Ectodermal cell (in vitro differentiated cells): ENCODE data around the gene CDH6.
"Not testable (repeated sequence)": the region's sequence is repeated elsewhere in the genome, so short reads cannot be mapped to it uniquely, and the experiment has no call there.

Experiments used
- H3K27ac ChIP-seq: 2 replicates; pipeline ENCODE4 v1.7.0; 2013; ENCODE audit warnings: mild to moderate bottlenecking, low read depth, low read length; ENCODE audit not compliant: insufficient read depth, poor library complexity, severe bottlenecking
- H3K27me3 ChIP-seq: 2 replicates; pipeline ENCODE4 v1.7.0; 2013; ENCODE audit warnings: mild to moderate bottlenecking, low read length; ENCODE audit not compliant: insufficient read depth, control insufficient read depth, poor library complexity, severe bottlenecking
- H3K36me3 ChIP-seq: one replicate; pipeline ENCODE4 v1.7.0; 2013; ENCODE audit warnings: low read length; ENCODE audit not compliant: control insufficient read depth, insufficient read depth
- H3K4me1 ChIP-seq: one replicate; pipeline ENCODE4 v1.7.0; 2013; ENCODE audit warnings: low read length; ENCODE audit not compliant: control insufficient read depth, insufficient read depth
- H3K4me3 ChIP-seq: 2 replicates; pipeline ENCODE4 v1.7.0; 2013; ENCODE audit warnings: low read depth, low read length, control low read depth; ENCODE audit not compliant: insufficient read depth
- H3K9me3 ChIP-seq: 2 replicates; pipeline ENCODE4 v1.7.0; 2013; ENCODE audit warnings: mild to moderate bottlenecking, low read length, moderate library complexity; ENCODE audit not compliant: control insufficient read depth
- WGBS, 2 experiments: methylation state at CpG; one replicate each; pipeline ENCODE4 v1.1.7; 2013; ENCODE audit warnings: missing lambda C conversion rate in 2 of 2; 5-methylcytosine and 5-hydroxymethylcytosine counted together

The CDH6 gene

DNA sequence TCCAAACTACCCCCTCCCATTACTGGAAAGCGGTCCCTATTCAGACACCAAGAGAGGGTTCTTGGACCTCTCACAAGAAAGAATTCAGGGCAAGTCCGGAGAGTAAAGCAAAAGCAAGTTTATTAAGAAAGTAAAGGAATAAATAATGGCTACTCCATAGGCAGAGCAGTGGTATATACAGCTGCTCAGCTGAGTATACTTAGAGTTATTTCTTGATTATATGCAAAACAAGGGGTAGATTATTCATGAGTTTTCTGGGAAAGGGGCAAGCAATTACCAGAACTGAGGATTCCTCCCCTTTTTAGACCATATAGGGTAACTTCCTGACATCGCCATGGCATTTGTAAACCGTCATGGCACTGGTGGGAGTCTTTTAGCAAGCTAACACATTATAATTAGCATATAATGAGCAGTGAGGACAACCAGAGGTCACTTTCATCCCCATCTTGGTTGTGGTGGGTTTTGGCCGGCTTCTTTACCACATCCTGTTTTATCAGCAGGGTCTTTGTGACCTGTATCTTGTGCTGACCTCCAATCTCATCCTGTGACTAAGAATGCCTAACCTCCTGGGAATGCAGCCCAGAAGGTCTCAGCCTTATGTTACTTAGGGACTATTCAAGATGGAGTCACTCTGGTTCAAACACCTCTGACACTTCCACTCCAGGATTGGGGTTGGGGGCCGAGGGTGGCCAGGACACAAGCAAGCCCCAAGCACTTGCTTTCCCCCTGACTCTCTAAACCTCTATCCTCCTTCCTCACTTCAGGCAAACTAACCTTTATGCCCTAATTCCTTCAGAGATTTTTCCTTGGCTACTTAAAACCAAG lies 168.4 kb downstream of the CDH6 start:
- not testable (repeated sequence) for H3K9me3 ChIP-seq, H3K36me3 ChIP-seq, H3K27me3 ChIP-seq, H3K27ac ChIP-seq, H3K4me3 ChIP-seq, H3K4me1 ChIP-seq
- WGBS, 2 experiments = 93 to 95% methylated on average over 6 of the region's 6 CpGs

DNA sequence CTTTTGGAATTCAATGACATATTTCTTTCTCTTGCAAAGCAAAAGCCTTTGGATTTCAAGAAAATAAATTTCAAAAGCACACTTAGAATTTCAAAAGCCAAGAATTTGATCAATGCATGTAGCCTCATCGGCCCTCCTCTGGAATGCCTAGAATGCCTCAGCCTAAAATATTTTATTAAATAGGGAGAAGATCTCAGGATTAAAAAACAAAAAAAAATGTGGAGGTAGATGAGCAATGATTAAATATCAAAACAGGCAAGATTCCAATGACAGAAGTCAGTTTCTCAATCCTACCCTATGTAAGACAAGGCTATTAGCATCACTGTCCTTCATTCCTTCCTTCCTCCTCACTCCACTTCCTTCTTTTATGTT lies 169.0 kb downstream of the CDH6 start:
- no peaks in the 10 kb centered on the region for H3K9me3 ChIP-seq
- no peaks in the 10 kb centered on the region for H3K4me1 ChIP-seq
- no peak overlapping the region for H3K4me3 ChIP-seq
- WGBS, 2 experiments = 89% methylated on average over 1 of the region's 1 CpG; no CpG with 5 or more reads in 1 of the 2 experiments
- no peaks in the 10 kb centered on the region for H3K27me3 ChIP-seq
- H3K36me3 ChIP-seq = no peaks in the 10 kb centered on the region
- no peak overlapping the region for H3K27ac ChIP-seq

DNA sequence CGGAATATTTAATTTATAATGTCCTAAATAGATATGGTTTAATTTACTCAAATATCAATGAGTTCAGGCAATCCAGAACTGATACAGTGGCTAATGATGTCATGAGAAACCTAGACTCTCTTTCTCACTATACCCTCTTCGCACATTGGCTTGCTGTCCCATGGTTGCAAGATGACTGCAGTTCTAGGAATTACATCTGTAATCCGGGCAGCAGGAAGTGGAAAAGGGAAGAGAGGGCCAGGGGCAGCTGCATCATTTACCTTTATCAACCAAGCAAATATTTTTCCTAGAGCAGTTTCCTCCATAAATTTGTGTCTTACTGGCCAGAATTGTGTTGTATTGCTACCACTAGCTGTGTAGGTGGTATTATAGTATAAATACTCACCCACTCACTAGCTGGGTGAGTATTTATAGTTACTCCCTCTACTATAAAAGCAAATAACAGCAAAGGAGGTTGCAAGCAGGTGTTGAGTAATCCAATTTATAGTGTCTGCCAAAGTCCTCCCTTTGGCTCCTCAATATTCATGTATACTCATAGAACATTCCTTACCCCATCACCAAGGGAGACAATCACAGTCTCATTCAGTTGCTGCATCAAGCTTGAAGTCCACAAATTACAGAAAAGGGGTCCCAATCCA lies 169.6 kb downstream of the CDH6 start:
- no peak overlapping the region for H3K4me3 ChIP-seq
- H3K9me3 ChIP-seq = no peaks in the 10 kb centered on the region
- no peaks in the 10 kb centered on the region for H3K27me3 ChIP-seq
- no peak overlapping the region for H3K27ac ChIP-seq
- no peaks in the 10 kb centered on the region for H3K4me1 ChIP-seq
- 88 to 93% methylated on average over 2 of the region's 3 CpGs for WGBS, 2 experiments
- H3K36me3 ChIP-seq = no peaks in the 10 kb centered on the region

DNA sequence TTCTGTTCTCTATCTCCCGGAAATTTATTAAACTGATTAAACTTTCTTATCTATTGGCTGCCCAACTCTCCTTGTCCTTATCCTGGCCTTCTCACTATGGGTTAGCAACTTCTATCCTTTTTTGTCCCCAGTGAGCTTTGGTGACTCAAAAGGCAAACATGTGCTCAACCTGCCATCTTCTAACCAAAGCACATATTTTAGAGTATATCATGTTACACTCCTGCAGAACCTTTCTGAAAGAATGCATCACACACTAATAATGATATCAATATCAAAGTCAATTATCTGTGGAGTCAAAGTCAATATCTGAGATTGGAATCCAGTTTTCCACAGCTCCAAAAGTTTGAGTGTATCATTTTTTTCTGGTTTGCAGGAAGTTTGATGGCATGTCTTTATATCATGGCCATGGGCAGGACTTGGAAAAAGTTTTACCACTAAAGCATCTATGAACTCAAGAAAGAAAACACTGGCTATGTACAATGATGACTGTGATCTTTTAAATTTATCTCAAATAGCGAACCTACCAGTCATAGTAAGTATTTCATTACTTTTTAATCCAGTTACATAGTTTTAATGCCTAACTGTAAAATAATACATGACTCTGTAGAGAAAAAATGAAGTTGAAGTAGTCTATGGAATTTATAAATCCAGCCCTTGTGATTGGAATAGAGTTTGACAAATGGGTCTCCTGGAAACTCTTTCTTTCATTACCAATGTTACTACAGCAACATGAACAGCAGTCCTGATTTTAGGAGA lies 171.6 kb downstream of the CDH6 start:
- WGBS, 2 experiments = 91 to 97% methylated on average over 1 to 2 of the region's 2 CpGs
- Histone ChIP-seq H3K9me3 (no peaks in the 10 kb centered on the region), H3K4me3 (no peak overlapping the region), H3K27me3 (no peaks in the 10 kb centered on the region), H3K27ac (no peak overlapping the region), H3K36me3 (no peaks in the 10 kb centered on the region), H3K4me1 (no peaks in the 10 kb centered on the region)

DNA sequence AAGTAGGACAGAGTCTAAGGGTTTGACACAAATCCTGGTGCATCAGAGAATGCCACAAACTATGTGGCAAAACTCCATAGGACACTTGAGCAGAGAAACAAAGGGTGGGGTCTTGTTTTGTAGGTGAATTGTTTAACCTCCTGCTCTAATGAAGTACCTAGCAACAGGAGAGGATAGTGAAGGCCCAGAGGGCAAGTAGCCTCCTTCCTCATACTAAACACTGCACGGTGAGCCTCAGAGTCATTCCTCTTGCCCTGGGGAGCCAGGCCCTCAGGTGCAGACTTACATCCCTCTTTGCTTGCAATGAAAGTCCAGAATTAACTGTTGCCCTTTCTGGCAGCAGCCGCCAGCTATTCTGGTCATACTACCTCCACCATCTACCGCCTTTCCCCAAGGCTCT lies 172.3 kb downstream of the CDH6 start:
- Histone ChIP-seq H3K9me3 (no peaks in the 10 kb centered on the region), H3K4me1 (no peaks in the 10 kb centered on the region)
- WGBS, 2 experiments = 91 to 95% methylated on average over 3 of the region's 3 CpGs

DNA sequence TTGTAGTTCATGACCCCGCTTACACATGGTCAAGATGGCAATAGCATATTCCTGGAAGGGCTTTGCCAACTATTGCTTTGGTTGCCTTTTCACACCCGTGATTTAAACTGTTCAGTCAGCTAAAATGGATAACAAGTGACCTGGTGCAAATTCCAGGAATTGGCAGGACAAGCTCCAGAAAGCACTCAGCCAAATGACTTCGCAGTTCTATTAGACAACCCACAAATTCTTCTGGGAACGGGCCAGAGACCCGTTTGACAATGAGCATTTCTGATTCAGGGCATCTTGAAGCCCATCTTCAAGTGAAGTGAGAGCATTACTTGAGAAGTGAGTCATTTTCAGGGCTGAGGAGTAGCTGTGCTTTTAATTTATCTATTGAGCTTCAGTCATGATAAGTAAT lies 173.5 kb downstream of the CDH6 start:
- H3K4me1 ChIP-seq = no peaks in the 10 kb centered on the region
- H3K27me3 ChIP-seq = no peaks in the 10 kb centered on the region
- no peak overlapping the region for H3K4me3 ChIP-seq
- no peaks in the 10 kb centered on the region for H3K36me3 ChIP-seq
- no peak overlapping the region for H3K27ac ChIP-seq
- H3K9me3 ChIP-seq = no peaks in the 10 kb centered on the region
- 91 to 93% methylated on average over 5 of the region's 5 CpGs for WGBS, 2 experiments

More for the DNA sequence above, 172.3 kb downstream of the CDH6 start:
- Histone ChIP-seq H3K27me3 (no peaks in the 10 kb centered on the region), H3K36me3 (no peaks in the 10 kb centered on the region), H3K27ac (no peak overlapping the region), H3K4me3 (no peak overlapping the region)

DNA sequence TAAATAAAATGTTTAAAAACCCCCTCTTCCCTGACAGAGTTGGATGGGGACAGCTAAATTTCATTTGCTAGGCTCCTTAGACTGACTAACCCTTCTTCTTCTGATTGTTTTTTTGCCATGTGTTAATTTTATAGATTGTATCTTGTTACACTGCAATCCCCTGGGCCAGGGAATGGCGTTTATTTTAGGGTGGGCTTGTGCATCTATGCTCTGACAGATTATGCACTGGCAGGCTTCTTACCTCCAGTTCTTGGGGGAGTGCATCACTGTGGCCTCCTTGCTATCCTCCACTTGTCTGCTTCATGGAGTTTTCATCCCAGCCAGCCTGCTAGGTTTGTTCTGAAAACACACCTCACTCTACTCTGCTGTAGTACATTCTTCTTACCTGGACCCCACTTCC lies 178.6 kb downstream of the CDH6 start:
- no peak overlapping the region for H3K27ac ChIP-seq
- H3K4me3 ChIP-seq = no peak overlapping the region
- WGBS, 2 experiments = 86 to 92% methylated on average over 1 of the region's 1 CpG
- H3K4me1 ChIP-seq = no peaks in the 10 kb centered on the region
- H3K27me3 ChIP-seq = no peaks in the 10 kb centered on the region
- no peaks in the 10 kb centered on the region for H3K36me3 ChIP-seq
- no peaks in the 10 kb centered on the region for H3K9me3 ChIP-seq

DNA sequence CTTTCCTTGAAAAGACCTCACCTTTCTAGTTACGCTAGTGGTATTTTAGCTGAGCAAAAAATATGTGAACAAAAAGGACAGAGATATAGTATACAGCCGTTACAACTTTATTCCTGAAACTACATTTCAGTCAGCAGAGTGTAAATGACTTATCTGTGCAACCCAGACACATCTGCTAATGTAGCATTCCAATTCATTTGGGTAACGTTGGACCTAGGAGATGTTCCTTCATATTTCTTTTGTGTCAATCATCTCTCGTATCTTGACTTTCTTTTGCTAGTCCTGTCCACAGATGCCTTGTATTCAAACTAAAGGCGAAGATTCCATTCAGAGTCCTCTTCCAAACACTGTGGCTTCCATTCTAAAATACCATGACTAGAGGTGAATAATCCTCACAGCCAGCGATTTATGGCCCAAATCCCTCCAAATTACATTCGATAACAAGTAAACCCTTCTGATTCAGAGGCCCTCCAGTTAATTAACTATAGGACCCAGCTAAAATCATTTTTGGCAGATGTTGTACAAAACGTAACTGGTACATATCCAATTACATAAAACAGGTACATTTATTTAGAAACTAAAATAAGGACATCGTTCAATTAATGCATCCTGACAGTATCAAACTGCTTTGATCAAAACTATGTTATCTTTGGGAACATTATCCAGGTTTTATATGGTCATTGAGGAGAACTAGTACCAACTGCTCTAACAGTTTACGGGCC lies 182.7 kb downstream of the CDH6 start:
- no peak overlapping the region for H3K27ac ChIP-seq
- no peaks in the 10 kb centered on the region for H3K27me3 ChIP-seq
- WGBS, 2 experiments = 93 to 94% methylated on average over 10 of the region's 10 CpGs
- H3K36me3 ChIP-seq = no peaks in the 10 kb centered on the region
- no peaks in the 10 kb centered on the region for H3K9me3 ChIP-seq
- H3K4me1 ChIP-seq = peaks cover 2% of the 10 kb centered on the region
- no peak overlapping the region for H3K4me3 ChIP-seq

DNA sequence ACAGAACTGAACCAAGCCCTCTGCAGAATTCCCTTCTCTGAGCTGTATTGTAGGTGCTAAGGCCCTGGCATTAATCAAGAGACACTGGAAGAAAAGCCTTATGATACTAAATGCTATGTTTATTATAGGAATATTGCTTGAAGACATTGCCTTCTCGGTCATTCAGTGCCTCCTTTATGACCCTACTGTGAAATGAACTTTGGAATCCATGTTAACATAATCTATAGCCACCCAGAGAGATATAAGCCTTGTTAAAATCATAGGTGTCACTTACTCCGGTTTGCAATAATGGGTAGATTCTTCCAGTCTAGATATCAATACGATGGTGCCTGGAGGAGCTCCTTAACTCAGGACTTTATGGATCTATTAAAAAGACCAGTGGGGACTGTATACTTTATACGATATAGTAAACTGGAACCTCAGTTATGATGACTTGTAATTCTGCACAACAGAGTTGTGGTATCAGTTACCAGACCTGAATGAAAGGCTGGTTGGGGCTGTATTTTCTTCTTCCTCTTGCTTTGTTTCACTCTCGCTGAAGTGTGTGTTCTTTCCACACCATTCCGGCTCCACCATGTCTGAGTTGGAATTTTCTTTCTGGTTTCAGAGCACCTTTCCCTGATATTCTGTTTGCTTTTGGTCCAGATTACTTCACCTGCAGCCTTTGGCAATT lies 183.9 kb downstream of the CDH6 start:
- no peaks in the 10 kb centered on the region for H3K9me3 ChIP-seq
- H3K4me1 ChIP-seq = peaks cover 14% of the 10 kb centered on the region
- H3K4me3 ChIP-seq = no peak overlapping the region
- WGBS, 2 experiments = 96 to 97% methylated on average over 6 of the region's 6 CpGs
- H3K36me3 ChIP-seq = no peaks in the 10 kb centered on the region
- no peak overlapping the region for H3K27ac ChIP-seq
- no peaks in the 10 kb centered on the region for H3K27me3 ChIP-seq
